Activated naive CD8-positive, alpha-beta T cell treated with anti-CD3 and anti-CD28 coated beads, Interleukin-2, amount 10 ng/mL, durations not matched to agents 7 days and 5 days (primary cell): Measurements from ENCODE around the gene TNFRSF17. TPM values are rescaled to one million over a fixed set of nuclear protein-coding genes. Genes with fewer than 3 reads are reported as not detected.
"Not testable (repeated sequence)": the region's sequence is repeated elsewhere in the genome, so short reads cannot be mapped to it uniquely, and the experiment has no call there.

Experiments used
- ATAC-seq: fragments of 150-1000 bp; cut with Tn5 transposase; one replicate; pipeline ENCODE4 v1.10.0; 2021; ENCODE audit warnings: low read depth, moderate library complexity
- POLR2A ChIA-PET: fragments of 350-600 bp; sonication (Branson Sonifier 250); formaldehyde crosslinking; loops from one replicate; lab custom pipeline; 2021; ENCODE audit warnings: antibody characterized with exemption; lab: Charles Lee
- DNase-seq: peaks from one replicate; pipeline ENCODE4 v3.0.0; 2021
- H3K27ac Mint-ChIP-seq: one replicate; pipeline ENCODE4 v1.8.0; 2022; ENCODE audit warnings: mild to moderate bottlenecking, mixed read lengths
- H3K27me3 Mint-ChIP-seq: one replicate; pipeline ENCODE4 v1.8.0; 2022; ENCODE audit warnings: mild to moderate bottlenecking, moderate library complexity, mixed read lengths
- H3K36me3 Mint-ChIP-seq: one replicate; pipeline ENCODE4 v1.8.0; 2021; ENCODE audit warnings: mild to moderate bottlenecking, mixed read lengths
- H3K4me1 Mint-ChIP-seq: one replicate; pipeline ENCODE4 v1.8.0; 2021; ENCODE audit warnings: mixed read lengths
- H3K4me3 Mint-ChIP-seq: one replicate; pipeline ENCODE4 v1.8.0; 2022; ENCODE audit warnings: mild to moderate bottlenecking, moderate library complexity, mixed read lengths
- H3K9me3 Mint-ChIP-seq: one replicate; pipeline ENCODE4 v1.8.0; 2021; ENCODE audit warnings: mixed read lengths
- total RNA-seq, 2 experiments: library from RNA; stranded (reverse); gene quantifications; one replicate each; pipeline ENCODE4 v1.2.3, GENCODE V29; 2021

Gene TNFRSF17
- total RNA-seq, 2 experiments from 2014 or later, result not detected

DNA sequence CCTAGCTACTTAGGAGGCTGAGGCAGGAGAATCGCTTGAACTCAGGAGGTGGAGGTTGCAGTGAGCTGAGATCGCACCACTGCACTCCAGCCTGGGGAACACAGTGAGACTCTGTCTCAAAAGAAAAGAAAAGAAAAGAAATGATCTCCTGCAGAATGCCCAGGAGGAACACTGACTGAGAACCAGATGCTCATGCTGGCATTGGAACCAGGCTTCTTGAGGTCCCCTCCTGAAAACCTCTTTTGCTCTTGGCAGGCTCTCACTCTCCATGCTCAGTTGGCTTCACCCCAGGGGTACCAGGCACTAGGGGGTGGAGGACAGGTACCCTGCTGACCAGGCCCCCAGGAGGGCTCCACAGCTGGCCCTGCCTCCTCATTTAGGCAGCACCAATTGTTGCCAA, 8.5 kb upstream of the TNFRSF17 start:
- Mint-ChIP-seq H3K36me3 (no peaks in the 10 kb centered on the region), H3K4me3 (no peak overlapping the region), H3K9me3 (no peaks in the 10 kb centered on the region), H3K27ac (no peak overlapping the region), H3K4me1 (no peaks in the 10 kb centered on the region), H3K27me3 (peaks cover 5% of the 10 kb centered on the region)
- no peak for ATAC-seq
- POLR2A ChIA-PET, result interaction anchor here (0.7 kb wide), 1 partner anchor 118 kb away, joined by 3 read pairs; no protein-coding TSS in a partner anchor
- no peak for DNase-seq

DNA sequence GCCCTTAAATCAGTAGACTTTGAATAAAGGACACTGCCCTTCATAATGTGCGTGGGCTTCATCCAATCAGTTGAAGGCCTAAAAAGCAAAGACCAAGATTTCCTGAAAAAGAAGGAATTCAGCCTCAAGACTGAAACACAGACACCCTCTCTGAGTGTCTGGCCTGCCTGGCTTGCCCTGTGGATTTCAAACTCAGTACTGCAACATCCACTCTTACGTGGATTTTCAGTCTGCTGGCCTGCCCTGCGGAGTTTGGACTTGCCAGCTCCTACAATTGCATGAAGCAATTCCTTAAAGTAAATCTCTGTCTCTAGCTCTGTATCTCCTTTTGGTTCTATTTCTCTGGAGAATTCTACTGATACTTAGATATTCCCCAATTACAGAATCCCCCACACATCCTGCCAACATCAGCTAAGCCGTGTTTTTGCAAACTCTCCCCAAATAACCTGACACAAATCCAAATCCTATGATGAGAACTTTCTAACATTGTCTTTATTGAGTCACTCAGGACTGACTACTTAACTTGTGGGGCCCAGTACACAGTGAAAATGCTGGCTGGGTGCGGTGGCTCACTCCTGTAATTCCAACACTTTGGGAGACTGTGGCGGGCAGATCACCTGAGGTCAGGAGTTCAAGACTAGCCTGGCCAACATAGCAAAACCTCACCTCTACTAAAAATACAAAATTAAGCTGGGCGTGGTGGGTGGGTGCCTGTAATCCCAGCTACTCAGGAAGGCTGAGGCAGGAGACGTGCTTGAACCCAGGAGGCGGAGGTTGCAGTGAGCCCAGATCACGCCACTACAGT, 7.2 kb upstream of the TNFRSF17 start:
- Mint-ChIP-seq H3K27me3 (peaks cover 7% of the 10 kb centered on the region), H3K9me3 (no peaks in the 10 kb centered on the region), H3K36me3 (no peaks in the 10 kb centered on the region), H3K27ac (no peak overlapping the region), H3K4me3 (no peak overlapping the region), H3K4me1 (no peaks in the 10 kb centered on the region)
- no peak for ATAC-seq
- DNase-seq, result no peak
- POLR2A ChIA-PET, result interaction anchor here (0.7 kb wide), 1 partner anchor 19 kb away, joined by 3 read pairs; the partner anchor contains the start of gene SNX29

DNA sequence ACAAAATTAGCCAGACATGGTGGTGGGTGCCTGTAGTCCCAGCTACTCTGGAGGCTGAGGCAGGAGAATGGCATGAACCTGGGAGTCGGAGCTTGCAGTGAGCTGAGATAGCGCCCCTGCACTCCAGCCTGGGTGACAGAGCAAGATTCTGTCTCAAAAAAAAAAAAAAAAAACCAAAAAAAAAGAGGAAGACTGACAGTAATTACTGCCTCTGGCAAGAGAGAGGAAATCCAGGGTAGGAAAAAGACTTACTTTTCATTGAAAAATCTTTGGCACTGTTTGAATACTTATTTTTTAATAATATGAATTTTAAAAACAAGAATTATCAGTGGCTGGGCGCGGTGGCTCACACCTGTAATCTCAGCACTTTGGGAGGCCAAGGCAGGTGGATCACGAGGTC, 2.6 kb upstream of the TNFRSF17 start:
- not testable (repeated sequence) for H3K27ac Mint-ChIP-seq, DNase-seq, H3K36me3 Mint-ChIP-seq, H3K27me3 Mint-ChIP-seq, H3K4me3 Mint-ChIP-seq, ATAC-seq, H3K9me3 Mint-ChIP-seq, H3K4me1 Mint-ChIP-seq
- POLR2A ChIA-PET, result interaction anchor here (0.7 kb wide), 1 partner anchor 589 kb away, joined by 5 read pairs; no protein-coding TSS in a partner anchor

DNA sequence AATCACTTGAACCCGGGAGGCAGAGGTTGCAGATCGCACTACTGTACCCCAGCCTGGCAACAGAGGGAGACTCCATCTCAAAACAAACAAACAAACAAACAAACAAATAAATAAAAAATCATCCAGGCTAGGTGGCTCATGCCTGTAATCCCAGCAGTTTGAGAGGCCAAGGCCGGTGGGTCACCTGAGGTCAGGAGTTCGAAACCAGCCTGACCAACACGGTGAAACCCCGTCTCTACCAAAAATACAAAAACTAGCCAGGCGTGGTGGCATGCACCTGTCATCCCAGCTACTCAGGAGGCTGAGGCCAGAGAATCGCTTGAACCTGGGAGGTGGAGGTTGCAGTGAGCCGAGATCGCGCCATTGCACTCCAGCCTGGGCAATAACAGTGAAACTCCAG, 2.0 kb upstream of the TNFRSF17 start:
- not testable (repeated sequence) for H3K4me1 Mint-ChIP-seq, DNase-seq, ATAC-seq, H3K36me3 Mint-ChIP-seq, H3K4me3 Mint-ChIP-seq, H3K9me3 Mint-ChIP-seq, H3K27ac Mint-ChIP-seq, H3K27me3 Mint-ChIP-seq
- POLR2A ChIA-PET, result interaction anchor here (0.7 kb wide), 1 partner anchor 588 kb away, joined by 5 read pairs; no protein-coding TSS in a partner anchor

DNA sequence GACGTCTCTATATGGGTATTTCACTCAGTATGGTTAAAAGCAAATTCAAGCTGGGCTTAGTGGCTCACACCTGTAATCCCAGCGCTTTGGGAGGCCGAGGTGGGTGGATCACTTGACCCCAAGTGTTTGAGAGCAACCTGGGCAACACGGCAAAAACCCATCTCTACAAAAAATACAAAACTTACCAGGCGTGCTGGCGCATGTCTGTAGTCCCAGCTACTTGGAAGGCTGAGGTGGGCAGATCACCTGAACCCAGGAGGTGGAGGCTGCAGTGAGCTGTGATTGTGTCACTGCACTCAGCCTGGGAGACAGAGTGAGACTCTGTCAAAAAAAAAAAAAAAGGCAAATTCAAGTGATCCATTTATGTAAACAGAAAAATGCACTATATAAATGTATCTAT, 1.3 kb upstream of the TNFRSF17 start:
- Mint-ChIP-seq H3K27ac (no peak overlapping the region), H3K27me3 (peaks cover 9% of the 10 kb centered on the region), H3K4me3 (no peak overlapping the region), H3K36me3 (no peaks in the 10 kb centered on the region), H3K4me1 (no peaks in the 10 kb centered on the region), H3K9me3 (no peaks in the 10 kb centered on the region)
- no peak for DNase-seq
- ATAC-seq, result no peak
- POLR2A ChIA-PET, result interaction anchor here (1.3 kb wide), 1 partner anchor 13 kb away, joined by 3 read pairs; the partner anchor contains the start of gene SNX29

DNA sequence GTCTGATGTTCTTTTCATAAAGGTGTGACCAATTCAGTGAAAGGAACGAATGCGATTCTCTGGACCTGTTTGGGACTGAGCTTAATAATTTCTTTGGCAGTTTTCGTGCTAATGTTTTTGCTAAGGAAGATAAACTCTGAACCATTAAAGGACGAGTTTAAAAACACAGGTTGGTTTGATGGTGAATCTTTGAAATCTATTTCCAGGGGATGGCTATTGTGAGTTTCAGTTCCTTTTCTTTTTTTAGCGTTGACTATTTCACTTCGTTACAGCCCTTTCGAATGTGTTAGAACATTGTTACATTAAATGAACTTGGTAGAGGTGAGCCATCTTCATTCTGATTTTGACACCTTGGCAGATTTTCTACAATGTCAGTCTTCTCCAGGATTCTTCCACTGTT, 1.2 kb downstream of the TNFRSF17 start:
- no peak for ATAC-seq
- Mint-ChIP-seq H3K4me1 (no peaks in the 10 kb centered on the region), H3K9me3 (no peaks in the 10 kb centered on the region), H3K36me3 (no peaks in the 10 kb centered on the region), H3K27me3 (peaks cover 4% of the 10 kb centered on the region), H3K27ac (no peak overlapping the region), H3K4me3 (no peak overlapping the region)
- DNase-seq, result no peak
- POLR2A ChIA-PET, result no interaction called here

DNA sequence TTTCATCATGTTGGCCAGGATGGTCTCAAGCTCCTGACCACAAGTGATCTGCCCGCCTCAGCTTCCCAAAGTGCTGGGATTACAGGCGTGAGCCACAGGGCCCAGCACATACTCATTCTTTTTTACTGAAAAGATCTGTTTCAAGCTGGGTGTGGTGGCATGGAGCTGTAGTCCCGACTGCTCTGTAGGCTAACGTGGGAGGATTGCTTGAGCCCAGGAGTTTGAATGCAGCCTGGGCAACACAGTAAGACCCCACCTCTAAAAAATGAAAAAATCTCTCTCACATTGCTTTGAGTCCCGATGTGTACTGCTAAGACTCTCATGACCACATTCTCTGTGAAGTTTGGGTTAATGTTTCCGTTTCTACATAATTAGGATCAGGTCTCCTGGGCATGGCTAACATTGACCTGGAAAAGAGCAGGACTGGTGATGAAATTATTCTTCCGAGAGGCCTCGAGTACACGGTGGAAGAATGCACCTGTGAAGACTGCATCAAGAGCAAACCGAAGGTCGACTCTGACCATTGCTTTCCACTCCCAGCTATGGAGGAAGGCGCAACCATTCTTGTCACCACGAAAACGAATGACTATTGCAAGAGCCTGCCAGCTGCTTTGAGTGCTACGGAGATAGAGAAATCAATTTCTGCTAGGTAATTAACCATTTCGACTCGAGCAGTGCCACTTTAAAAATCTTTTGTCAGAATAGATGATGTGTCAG, 2.3 kb downstream of the TNFRSF17 start:
- H3K9me3 Mint-ChIP-seq, result no peaks in the 10 kb centered on the region
- no peak overlapping the region for H3K27ac Mint-ChIP-seq
- H3K4me3 Mint-ChIP-seq, result no peak overlapping the region
- POLR2A ChIA-PET, result no interaction called here
- H3K4me1 Mint-ChIP-seq, result no peaks in the 10 kb centered on the region
- peaks cover 2% of the 10 kb centered on the region for H3K27me3 Mint-ChIP-seq
- no peak for DNase-seq
- H3K36me3 Mint-ChIP-seq, result no peaks in the 10 kb centered on the region
- no peak for ATAC-seq

DNA sequence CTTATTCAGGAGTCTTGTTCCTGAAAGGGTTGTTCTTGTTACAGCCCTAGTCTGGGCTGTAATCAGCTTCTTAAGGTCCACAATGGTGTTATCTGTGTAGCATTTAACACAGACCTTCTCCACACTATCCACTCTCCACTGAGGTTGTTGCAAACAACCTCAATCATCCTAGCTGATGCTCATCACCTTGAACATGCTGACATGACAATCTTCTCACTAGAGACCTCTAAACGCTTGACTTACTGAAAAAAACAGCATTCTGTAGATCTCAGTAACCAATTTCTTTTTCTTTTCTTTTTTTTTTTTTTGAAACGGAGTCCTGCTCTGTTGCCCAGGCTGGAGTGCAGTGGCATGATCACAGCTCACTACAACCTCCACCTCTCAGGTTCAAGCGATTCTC, 3.6 kb downstream of the TNFRSF17 start:
- no peak for DNase-seq
- Mint-ChIP-seq H3K9me3 (no peaks in the 10 kb centered on the region), H3K27ac (no peak overlapping the region), H3K4me1 (no peaks in the 10 kb centered on the region), H3K27me3 (peaks cover 2% of the 10 kb centered on the region), H3K36me3 (no peaks in the 10 kb centered on the region), H3K4me3 (no peak overlapping the region)
- no peak for ATAC-seq
- POLR2A ChIA-PET, result no interaction called here

DNA sequence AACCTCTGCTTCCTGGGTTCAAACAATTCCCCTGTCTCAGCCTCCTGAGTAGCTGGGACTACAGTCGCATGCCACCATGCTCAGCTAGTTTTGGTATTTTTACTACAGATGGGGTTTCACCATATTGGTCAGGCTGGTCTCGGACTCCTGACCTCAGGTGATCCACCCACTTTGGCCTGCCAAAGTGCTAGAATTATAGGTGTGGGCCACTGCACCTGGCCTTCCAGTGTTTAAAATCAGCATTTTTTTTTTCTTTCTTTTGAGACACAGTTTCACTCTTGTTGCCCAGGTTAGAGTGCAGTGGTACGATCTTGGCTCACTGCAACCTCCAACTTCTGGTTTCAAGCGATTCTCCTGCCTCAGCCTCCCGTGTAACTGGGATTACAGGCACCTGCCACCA, 5.3 kb downstream of the TNFRSF17 start:
- H3K4me1 Mint-ChIP-seq, DNase-seq, POLR2A ChIA-PET, ATAC-seq, H3K27ac Mint-ChIP-seq, H3K27me3 Mint-ChIP-seq, H3K36me3 Mint-ChIP-seq, H3K4me3 Mint-ChIP-seq, H3K9me3 Mint-ChIP-seq: not testable (repeated sequence)

DNA sequence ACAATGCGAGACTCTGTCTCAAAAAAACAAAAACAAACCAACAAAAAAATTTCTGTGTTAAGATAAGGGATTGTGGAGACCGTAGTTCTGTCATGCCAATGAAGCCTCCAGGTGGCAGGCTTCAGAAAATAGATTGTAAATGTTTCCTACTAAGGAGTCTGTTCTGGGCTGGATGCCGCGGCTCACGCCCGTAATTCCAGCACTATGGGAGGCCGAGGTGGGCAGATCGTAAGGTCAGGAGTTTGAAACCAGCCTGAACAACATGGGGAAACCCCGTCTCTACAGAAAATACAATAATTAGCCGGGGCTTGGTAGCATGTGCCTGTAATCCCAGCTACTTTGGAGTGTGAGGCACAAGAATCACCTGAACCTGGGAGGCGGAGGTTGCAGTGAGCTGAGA, 7.1 kb downstream of the TNFRSF17 start:
- Mint-ChIP-seq H3K36me3 (no peaks in the 10 kb centered on the region), H3K9me3 (no peaks in the 10 kb centered on the region), H3K27ac (no peak overlapping the region), H3K4me1 (peaks cover 14% of the 10 kb centered on the region), H3K27me3 (no peaks in the 10 kb centered on the region), H3K4me3 (no peak overlapping the region)
- ATAC-seq (no peak), DNase-seq (no peak)
- POLR2A ChIA-PET, result no interaction called here

DNA sequence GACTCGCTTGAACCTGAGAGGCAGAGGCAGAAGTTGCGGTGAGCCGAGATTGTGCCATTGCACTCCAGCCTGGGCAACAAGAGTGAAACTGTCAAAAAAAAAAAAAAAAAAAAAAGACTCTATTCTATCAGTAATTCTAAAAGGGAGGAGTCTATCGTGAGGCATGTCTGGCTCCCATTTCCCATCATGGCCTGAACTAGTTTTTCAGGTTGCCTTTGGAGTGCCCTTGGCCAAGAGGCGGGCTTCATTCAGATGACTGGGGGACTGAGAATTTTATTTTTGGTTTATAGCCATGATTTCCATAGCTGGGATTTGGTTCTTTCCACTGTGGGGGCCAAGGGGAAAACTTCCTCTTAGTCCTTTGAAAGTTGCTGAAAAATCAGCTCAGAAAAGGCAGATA, 8.1 kb downstream of the TNFRSF17 start:
- Mint-ChIP-seq H3K4me3 (no peak overlapping the region), H3K4me1 (peaks cover 23% of the 10 kb centered on the region), H3K9me3 (no peaks in the 10 kb centered on the region), H3K27ac (no peak overlapping the region), H3K27me3 (no peaks in the 10 kb centered on the region), H3K36me3 (no peaks in the 10 kb centered on the region)
- DNase-seq (no peak), ATAC-seq (no peak)
- POLR2A ChIA-PET, result interaction anchor here (0.6 kb wide), 1 partner anchor 38 kb away, joined by 5 read pairs; no protein-coding TSS in a partner anchor

DNA sequence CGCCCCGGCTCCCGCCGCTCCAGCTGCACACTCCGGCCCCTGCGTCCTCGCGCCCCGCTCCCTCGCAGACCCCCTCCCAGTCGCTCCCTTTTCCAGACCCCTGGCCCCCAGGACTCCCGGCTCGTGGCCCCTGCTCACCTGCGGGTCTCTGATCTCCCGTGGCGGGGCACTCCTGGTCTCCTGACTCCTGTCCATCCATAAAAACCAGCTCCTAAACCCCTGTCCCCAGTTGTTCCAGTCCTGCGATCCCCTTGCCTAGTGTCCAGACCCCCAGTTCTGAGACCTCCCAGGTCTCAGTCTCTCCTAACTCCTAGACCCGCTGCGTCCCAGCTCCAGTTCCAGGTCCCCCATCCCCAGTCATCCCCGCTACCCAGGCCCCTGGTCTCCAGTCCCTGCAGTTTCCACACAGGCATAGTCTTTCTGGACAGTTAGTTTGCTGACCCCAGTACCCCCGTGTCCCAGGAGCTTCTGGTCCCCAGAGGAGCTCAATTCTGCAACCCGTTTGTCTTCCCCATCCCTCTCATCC, 11.9 kb downstream of the TNFRSF17 start:
- ATAC-seq (no peak), DNase-seq (no peak)
- Mint-ChIP-seq H3K4me3 (peak overlapping the region; percentile 90), H3K4me1 (peaks cover 31% of the 10 kb centered on the region), H3K36me3 (no peaks in the 10 kb centered on the region), H3K27me3 (no peaks in the 10 kb centered on the region), H3K9me3 (no peaks in the 10 kb centered on the region), H3K27ac (peak overlapping the region; percentile 81)
- POLR2A ChIA-PET, result interaction anchor here (0.6 to 1.7 kb wide), 14 partner anchors 10 to 1233 kb away, joined by 3 to 14 read pairs (median 3); partner anchors contain the start of genes GSPT1 and NUBP1

DNA sequence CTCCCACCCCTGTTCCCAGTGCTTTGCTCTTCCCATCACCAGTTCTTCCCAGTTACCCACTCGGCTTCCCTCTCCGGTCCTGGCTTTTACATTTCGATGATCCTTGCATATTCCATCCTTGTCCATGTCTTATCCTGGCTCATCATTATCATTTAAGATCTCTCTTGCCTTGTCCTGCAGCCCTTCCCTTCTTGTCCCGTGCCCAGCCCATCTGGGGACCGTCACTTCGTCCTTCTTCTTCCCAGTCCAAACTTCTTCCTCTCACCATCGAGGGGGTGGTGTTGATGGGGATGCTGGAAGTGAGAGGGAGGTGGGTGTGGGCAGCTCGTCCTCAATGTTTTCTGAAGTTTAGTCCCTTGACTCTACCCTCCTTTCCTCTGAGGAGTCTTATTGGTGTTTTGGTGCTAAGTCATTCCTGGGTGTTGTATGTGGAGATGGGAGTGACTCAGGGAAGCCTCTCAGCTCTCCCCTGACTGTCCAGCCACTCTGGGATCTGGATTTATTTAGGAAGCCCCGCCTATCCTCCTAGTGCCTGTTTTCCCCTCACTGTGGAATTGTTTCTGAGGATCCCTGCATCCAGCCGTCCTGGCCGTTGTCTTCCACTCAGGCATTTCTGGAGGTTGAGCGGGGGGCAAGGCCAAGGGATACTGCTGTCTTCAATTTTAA, 12.5 kb downstream of the TNFRSF17 start:
- H3K4me1 Mint-ChIP-seq, result peaks cover 31% of the 10 kb centered on the region
- H3K36me3 Mint-ChIP-seq, result no peaks in the 10 kb centered on the region
- ATAC-seq (no peak), DNase-seq (no peak)
- H3K9me3 Mint-ChIP-seq, result no peaks in the 10 kb centered on the region
- H3K27ac Mint-ChIP-seq, result peak overlapping the region; percentile 81
- peak overlapping the region; percentile 90 for H3K4me3 Mint-ChIP-seq
- H3K27me3 Mint-ChIP-seq, result no peaks in the 10 kb centered on the region
- POLR2A ChIA-PET, result interaction anchor here (1.0 to 1.7 kb wide), 8 partner anchors 13 to 1233 kb away, joined by 3 to 14 read pairs (median 3); partner anchors contain the start of genes GSPT1 and NUBP1
